Spleen (tissue), 7 donors: ENCODE measurements around the gene TMEM222.

Experiments used
- POLR2A ChIP-seq, 3 donors: fragments of 450-650 bp; IDR thresholded peaks; one replicate each; pipeline ENCODE4 v1.5.1; 2017; ENCODE audit warnings: antibody characterized with exemption in 3 of 3, mild to moderate bottlenecking in 1 of 3
- TF ChIP-seq, protein P1 (sequence below), 11 experiments: fragments of 200-600 bp in 7 of 11; fragments of 450-650 bp in 4 of 11; sonication (generic) in 4 of 11; IDR thresholded peaks in 8 of 11; conservative IDR thresholded peaks in 3 of 11; 1 replicate in 7 of 11; 2 replicates in 4 of 11; pipeline versions ENCODE4 v1.4.0 to v1.8.0; 2016 to 2021; ENCODE audit warnings: antibody characterized with exemption in 11 of 11, inconsistent platforms in 4 of 11, mild to moderate bottlenecking in 1 of 11
- donor health status: DM: no; HTN: no; CAD: no; lungs with moderate emphysema.
- donor health status: DM: no; HTN: no; CAD: no.
- donor health status: DM: no; HTN: no; CAD: no.

DNA sequence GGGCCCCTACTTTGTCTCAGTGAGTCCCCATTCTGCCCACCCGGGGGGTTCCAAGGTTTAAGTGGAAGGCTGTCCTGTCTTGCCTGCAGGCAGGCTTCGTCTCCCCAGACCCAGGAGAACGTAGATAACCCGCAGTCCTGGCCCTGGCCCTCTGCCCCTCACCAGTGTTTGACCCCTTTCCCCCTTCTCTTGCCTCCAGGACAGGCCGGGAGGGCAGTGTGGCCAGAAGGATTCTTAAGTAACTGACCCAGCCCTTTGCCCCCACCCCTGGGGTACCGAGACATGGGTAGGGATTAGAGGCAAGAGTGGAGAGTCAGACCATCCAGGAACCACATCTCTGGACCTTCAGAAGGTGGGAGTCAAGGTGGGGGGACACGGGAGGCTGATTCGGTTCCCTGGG is 8.8 kb downstream of the TMEM222 start:
- TF ChIP-seq POLR2A (IDR thresholded peaks at IDR 0.05), result no peak
- TF ChIP-seq, protein P1, sequence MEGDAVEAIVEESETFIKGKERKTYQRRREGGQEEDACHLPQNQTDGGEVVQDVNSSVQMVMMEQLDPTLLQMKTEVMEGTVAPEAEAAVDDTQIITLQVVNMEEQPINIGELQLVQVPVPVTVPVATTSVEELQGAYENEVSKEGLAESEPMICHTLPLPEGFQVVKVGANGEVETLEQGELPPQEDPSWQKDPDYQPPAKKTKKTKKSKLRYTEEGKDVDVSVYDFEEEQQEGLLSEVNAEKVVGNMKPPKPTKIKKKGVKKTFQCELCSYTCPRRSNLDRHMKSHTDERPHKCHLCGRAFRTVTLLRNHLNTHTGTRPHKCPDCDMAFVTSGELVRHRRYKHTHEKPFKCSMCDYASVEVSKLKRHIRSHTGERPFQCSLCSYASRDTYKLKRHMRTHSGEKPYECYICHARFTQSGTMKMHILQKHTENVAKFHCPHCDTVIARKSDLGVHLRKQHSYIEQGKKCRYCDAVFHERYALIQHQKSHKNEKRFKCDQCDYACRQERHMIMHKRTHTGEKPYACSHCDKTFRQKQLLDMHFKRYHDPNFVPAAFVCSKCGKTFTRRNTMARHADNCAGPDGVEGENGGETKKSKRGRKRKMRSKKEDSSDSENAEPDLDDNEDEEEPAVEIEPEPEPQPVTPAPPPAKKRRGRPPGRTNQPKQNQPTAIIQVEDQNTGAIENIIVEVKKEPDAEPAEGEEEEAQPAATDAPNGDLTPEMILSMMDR (IDR thresholded peaks at IDR 0.05 in 8 of 11, conservative IDR thresholded peaks at IDR 0.05 in 3 of 11), result no peak
